ENCODE results near the gene DOCK9.

Gene DOCK9

GRCh38 chr13:98997738-98998641 is 20.1 kb upstream of the DOCK9 start:
- peak; percentile 40 for DNase-seq (ENCODE audit: low read depth)

DNA sequence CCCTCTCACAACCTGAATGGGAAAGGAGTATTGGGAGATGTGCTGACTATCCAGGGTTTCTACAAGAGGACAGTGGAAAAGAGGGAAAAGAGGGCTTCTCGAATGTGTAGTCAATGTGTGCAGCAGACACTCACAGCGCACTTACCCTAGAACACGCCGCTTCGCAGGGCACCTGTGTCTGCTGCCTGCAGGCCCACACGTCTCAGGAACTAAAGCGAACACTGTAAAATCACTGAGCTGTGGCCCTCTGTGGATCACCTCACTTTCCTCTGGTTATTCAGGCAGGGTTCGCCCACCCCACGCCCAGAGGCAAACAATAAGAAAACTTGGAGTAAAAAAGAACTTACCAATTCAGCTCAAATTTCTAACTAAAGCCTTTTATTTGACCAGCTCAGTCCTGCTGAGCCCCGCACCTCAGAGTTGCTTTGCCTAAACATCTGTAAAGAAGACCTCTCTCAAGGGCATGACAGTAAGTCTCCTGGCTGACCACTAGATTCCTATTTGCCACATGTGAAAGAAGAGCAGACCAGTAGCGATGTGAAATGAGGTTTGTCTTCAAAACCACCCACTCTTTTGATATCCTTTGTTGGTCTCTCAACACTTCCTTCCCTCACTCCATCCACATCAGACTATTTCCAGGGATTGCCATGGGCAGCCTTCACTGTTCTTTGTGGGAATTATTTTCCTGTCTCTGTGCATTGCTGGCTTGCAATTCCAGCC is 19.3 kb upstream of the DOCK9 start:
- no peak for DNase-seq (ENCODE audit: low read depth)

GRCh38 chr13:98996046-98996445 is 18.2 kb upstream of the DOCK9 start:
- no peak for DNase-seq (ENCODE audit: low read depth)

DNA sequence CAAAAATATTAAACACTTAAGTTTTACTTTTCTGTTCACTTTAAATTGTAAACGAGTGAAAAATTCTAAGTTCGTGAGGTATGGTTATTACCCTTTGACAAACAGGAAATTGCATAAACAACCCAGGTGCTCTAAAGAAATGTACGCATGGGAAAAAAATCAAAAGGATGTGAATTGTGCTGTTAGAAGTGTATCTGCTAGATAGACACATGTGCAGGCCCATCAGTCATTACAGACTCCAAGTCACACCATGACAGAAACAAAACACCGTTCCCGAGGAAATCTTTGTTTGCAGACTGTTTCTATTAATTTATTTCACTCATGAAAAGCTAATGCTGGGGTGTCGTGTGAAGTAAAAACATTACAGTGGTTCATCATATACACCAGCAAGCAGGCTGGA is 17.0 kb upstream of the DOCK9 start:
- no peak for DNase-seq (ENCODE audit: low read depth)

DNA sequence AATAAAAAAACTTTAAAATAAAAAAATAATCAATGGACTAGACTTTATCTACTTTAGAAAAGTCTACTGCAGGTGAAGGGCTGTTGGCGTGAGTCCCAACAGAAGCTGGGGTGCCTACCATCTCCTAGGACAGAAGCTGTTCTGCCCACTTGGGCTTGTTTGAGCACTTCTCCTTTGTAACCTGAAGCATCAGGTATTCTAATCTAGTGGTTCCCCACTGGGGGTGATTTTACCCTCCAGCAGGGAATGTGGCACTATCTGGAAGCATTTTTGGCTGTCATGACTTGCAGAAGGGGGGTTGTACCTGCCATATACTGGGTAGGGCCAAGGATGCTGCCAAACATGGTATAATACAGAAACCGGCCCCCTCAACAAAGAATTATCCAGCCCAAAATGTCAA is 16.2 kb upstream of the DOCK9 start:
- no peak for DNase-seq (ENCODE audit: low read depth)

- DNase-seq (ENCODE audit: low read depth), result no peak
Measured at GRCh38 chr13:98992355-98992754, 14.5 kb upstream of the DOCK9 start.

GRCh38 chr13:98990701-98991100 is 12.8 kb upstream of the DOCK9 start:
- DNase-seq (ENCODE audit: low read depth), result no peak

GRCh38 chr13:98989469-98990235 is 11.8 kb upstream of the DOCK9 start:
- DNase-seq (ENCODE audit: low read depth), result no peak

DNA sequence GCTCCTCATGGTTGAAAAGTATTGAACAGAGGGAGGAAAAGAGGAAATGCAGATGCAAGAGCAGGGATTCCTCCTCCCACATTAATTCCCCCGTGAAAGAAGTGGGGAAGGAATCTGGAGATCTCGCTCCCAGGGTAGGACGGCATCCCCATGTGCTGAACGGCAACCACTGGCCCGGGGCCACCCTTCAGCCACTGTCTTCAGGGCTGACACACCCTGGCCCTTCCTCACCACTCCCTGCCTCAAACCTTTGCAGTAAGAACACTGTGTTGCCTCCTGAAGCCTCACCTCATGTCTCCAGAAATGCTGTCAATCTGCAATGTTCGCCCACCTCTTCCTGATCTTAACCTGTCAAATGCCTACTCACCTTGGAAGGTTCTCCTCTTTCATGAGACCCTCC is 10.9 kb upstream of the DOCK9 start:
- DNase-seq (ENCODE audit: low read depth), result no peak

GRCh38 chr13:98988277-98988676 is 10.4 kb upstream of the DOCK9 start:
- DNase-seq (ENCODE audit: low read depth), result no peak

GRCh38 chr13:98987275-98987674 is 9.4 kb upstream of the DOCK9 start:
- DNase-seq (ENCODE audit: low read depth), result no peak

- DNase-seq (ENCODE audit: low read depth), result no peak
Measured at GRCh38 chr13:98986226-98986846, 8.5 kb upstream of the DOCK9 start.

- no peak for DNase-seq (ENCODE audit: low read depth)
Measured at GRCh38 chr13:98985591-98985990, 7.7 kb upstream of the DOCK9 start.

GRCh38 chr13:98984983-98985382 is 7.1 kb upstream of the DOCK9 start:
- no peak for DNase-seq (ENCODE audit: low read depth)

DNA sequence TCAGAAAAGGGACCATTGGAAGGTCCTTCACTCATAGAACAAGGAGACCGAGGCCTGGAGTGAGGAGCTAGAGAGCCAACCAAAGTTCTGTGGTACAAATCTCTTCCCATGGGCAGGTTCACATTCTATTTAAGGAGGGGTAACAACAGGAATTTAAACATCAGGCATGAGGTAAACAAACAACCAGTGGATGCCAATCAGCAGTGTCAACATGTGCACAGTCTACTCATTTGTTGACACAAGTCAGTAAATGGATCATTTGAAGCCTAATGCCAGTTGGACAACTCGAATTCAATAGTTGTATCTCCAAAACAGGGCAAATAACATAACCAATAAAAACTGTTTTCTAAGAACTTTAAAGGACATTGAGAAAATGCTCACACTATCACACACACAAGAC is 6.3 kb upstream of the DOCK9 start:
- no peak for DNase-seq (ENCODE audit: low read depth)

DNA sequence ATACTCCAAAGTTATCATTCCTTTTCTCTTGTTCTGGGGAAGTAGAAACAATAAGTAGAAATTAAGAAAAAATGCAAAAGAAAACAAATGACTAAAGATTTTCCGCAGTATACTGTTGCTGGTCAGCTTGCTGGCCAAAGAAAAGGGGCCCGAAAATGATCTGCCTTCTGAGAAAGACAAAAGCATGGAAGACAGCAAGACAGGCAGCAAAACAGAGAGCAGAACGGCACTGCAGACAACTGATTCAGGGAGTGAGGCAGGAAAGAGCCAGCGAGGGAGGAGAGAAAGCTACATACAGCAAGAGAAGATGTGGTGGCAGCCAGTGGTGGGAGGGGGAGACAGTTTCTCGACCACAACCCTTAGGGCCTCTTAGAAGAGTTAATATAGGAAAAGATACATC is 5.3 kb upstream of the DOCK9 start:
- no peak for DNase-seq (ENCODE audit: low read depth)

DNA sequence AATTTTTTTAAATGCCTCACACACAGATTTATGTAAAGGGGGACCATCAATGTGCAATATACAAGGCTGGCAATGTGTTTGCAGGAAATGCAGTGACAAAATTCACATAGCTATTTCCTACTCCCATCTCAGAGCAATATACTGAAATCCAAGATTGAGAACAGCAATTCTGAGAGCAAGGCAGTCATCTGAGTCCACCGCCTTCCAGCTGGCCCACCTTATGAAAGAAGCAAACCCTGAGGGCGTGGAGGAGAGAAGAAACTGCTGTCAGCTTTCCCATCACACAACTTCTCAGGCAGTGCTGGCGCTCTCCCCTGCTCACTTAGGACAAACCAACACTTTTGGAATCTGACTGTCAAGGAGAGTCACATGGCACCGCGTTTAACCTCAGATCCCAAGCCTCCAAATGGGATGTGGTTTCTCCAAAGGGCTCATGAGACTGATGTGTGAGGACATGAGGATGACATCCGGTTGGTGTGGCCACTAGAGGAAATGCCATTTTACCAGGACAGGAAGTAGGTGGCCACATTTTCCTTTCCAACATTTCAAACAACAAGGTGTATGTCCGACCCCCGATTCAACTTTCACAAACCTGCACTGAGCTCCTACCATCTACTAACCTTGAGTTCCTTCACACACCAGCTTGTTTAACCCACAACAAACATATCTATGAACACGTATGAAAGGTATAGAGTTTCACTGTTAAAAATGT is 3.7 kb upstream of the DOCK9 start:
- no peak for DNase-seq (ENCODE audit: low read depth)

DNA sequence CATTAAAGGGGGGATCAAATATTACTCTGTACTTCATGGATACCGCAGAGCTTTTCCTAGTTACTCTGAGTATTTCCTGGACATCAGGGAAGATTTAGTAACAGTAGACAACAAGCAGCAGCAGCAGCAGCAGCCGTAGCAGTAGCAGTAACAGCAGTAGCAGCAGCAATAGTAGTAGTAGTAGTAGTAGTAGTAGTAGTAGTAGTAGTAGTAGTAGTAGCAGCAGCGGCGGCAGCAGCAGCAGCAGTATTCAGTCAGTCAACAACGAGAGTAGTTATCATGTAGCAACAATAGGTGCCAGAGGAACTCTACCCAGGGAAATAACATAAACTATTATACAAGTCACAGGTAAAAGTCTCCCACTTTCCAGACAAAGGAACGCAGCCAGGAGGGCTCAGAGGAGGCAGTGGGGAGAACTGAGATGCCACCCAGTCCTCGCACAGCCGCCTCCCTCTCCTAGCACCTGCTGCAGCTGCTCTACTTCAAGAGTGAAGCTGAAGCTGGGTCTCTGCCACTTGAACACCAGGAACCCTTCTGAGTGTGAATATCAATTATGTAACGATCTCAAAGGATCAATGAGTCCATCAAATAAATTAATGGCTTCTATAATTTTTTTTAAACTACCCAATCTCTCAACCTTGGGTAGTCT is 1.3 kb upstream of the DOCK9 start:
- no peak for DNase-seq (ENCODE audit: low read depth)

- peak; percentile 97 for DNase-seq (ENCODE audit: low read depth)
Measured at GRCh38 chr13:98978280-98978679, 416 bp upstream of the DOCK9 start.

- DNase-seq (ENCODE audit: low read depth), result peak; percentile 58
Measured at GRCh38 chr13:98976941-98977340, 923 bp downstream of the DOCK9 start.

- peak; percentile 77 for DNase-seq (ENCODE audit: low read depth)
Measured at GRCh38 chr13:98976338-98976737, 1.5 kb downstream of the DOCK9 start.

Data from iris pigment epithelial cell (primary cell).